SW 1271 (cell line): ENCODE data around the gene CCDC116.
"Not testable (repeated sequence)": the region's sequence is repeated elsewhere in the genome, so short reads cannot be mapped to it uniquely, and the experiment has no call there.

Source experiments
- DNase-seq, 2 experiments: peaks; one replicate each; lab custom pipeline; 2025; lab: John Stamatoyannopoulos, UW

Gene CCDC116, protein sequence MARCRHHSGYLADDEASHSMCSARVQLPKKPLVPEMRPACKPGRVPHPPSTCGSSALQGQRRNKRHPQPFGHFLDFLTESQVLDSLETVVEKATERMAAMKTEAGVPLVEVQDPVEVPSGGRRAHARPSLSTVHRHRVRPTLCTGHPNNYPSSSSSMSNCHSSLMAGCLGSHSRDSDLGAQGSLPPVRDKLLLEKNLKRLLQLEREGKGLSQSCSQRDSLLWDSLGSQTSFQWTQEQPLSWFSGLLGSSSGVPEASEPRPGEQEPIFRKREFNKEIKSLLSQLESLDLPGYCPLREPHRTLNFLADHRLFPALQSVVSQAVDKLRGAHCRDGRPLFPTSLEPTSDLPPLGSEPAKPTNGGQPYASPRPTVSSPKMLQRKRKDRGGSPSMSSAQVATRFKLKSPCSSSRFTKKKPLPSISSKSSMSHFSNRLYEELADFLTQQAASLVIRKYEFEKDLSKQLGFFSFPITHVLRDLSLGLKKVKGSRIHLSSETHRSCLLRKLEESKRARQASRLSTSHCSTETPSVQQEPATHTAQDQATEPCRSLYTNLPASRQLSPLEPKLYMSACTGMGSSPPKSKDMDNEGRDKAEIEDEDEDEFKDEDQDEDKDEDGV

GRCh38 chr22:21632237-21632895, at the start of gene CCDC116:
CCDC116 (plus strand) TSS chr22:21632760; CDS start chr22:21633182, 422 bp downstream.
- no peak for DNase-seq

- DNase-seq: no peak
Measured at GRCh38 chr22:21582801-21583740, 49.5 kb upstream of the CCDC116 start.

DNA sequence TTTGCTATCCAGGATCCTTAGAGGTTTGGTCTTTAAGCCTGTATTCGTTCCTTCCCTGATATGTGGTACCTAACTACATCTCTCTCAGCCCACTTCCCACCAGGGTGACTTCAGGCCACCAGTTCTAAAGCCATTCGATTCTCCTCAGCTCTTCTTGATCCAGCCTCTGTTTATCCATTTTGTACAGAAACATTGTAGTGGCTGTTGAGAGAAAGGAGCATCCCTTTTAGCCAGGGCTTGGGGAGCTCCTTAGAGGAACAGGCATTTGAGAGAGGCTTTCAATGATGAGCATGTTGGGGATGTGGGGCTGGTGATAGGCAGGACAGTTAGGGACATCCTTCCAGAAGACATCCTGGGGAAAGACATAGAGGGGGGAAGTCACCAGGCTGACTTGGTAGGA, 47.2 kb upstream of the CCDC116 start:
- DNase-seq: no peak

DNA sequence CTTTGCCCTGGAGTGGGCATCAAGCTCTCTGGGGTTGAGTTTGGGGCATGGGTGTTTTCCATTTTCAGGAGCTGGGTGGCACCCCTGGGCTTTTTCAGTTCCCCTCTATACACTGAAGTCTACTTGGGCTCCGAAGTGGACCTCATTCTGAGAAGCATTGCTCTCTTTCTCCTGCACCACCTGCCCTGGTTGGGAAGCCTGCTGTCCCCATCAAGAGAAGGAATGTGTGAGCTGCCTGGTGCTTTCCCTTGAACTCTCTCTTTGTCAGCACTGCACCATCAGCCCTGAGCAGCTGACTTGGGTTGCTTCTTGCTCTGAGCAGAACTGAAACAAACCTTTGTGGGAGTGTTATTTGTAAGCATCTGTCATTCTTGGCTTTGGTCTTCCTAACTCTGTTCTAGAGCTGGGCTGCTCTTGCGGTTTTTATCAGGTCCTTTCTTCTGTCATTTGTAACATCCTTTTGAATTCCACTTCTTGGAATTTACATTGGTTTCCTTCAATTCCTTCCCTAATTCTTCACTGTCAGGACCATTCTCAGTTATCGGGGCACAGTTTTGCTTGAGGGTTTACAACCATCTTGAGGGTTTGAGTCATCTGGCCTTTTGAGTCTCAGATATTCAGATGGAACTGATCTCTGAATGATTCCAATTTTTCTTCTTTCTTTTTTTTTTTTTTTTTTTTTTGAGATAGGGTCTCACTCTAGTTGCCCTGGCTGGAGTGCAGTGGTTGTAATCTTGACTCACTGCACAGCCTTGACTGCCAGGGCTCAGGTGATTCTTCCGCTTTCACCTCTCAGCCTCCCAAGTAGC, 44.6 kb upstream of the CCDC116 start:
- DNase-seq: no peak

- no peak for DNase-seq
Measured at GRCh38 chr22:21589396-21589795, 43.2 kb upstream of the CCDC116 start.

- DNase-seq: no peak
Measured at GRCh38 chr22:21590809-21591641, 41.5 kb upstream of the CCDC116 start.

GRCh38 chr22:21591695-21592094, 40.9 kb upstream of the CCDC116 start:
- DNase-seq: no peak

GRCh38 chr22:21592422-21592821, 40.1 kb upstream of the CCDC116 start:
- DNase-seq: no peak

GRCh38 chr22:21593406-21594232, 38.9 kb upstream of the CCDC116 start:
- DNase-seq: no peak

- DNase-seq: no peak
Measured at GRCh38 chr22:21594865-21595452, 37.6 kb upstream of the CCDC116 start.

- not testable (repeated sequence) for DNase-seq
Measured at GRCh38 chr22:21596356-21597135, 36.0 kb upstream of the CCDC116 start.

- DNase-seq: no peak
Measured at GRCh38 chr22:21598302-21598701, 34.3 kb upstream of the CCDC116 start.

DNA sequence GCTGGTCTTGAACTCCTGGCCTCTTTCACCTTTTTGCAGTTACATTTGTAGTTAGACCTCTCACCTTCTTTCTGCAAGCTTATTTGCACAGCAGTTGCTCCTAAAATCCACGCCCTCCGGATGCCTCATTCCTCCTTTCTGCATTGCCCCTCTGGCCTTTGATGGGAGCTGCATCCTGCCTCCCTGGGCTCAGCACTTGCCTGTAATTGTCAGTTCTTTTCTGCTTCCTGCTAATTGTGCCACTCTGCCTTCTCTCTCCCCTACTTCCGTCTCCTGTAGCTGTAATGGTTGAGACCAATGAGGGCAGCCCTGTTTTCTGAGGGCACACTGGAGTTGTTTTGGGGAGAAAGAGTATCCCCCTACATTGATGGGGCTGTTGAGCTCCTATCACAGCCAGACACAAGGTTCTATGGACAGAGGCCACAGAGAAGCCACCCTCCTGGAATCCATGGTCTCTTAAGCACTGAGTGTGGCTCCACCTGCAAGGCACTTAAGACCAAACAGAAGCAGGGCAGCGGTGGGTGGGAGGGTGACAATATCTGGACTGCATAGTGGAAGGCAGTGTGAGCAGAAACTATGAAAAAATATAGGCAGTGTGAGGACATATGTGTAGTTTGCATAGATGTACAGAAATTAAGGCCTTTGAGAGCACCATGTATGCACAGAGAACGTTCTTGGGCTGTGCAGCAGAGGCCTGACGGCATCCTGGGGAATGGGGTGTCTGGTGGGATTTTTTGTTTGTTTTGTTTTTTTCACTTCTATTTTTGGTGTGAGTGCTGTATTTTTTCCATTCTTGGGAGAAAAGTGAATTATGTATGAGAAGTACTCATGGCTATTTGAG, 33.3 kb upstream of the CCDC116 start:
- no peak for DNase-seq

DNA sequence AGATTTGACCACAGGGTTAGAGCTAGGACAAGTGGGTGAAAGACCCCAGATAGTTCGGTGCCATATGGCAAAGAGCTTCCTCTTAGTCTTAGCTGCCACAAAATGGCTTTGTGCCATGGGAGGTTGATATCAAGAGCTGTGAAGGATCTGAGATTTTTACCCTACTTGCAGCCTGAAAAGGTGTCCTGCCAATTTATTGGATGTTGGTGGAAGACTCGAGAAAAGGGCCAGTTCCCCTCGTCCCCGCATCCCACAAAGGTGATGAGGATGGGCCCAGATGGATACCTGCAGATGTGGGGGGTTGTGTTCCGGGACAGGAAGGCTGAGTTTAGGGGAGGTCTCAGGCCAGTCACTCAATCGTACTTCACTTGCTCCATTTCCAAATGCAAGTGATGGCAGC, 30.0 kb upstream of the CCDC116 start:
- DNase-seq: no peak

DNA sequence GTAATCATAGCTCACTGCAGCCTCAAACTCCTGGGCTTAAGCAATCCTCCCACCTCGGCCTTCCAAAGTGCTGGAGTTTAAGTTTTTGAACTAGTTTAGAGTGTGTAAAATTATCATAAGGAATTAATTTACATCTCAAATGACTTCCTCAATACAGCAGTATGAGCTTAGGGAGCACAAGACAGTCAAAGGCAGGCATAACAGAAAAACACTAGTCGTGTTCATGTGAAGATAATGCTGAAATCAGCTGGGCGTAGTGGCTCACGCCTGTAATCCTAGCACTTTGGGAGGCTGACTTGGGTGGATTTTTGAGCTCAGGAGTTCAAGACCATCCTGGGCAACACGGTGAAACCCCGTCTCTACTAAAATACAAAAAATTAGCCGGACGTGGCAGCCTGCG, 28.6 kb upstream of the CCDC116 start:
- DNase-seq: no peak

DNA sequence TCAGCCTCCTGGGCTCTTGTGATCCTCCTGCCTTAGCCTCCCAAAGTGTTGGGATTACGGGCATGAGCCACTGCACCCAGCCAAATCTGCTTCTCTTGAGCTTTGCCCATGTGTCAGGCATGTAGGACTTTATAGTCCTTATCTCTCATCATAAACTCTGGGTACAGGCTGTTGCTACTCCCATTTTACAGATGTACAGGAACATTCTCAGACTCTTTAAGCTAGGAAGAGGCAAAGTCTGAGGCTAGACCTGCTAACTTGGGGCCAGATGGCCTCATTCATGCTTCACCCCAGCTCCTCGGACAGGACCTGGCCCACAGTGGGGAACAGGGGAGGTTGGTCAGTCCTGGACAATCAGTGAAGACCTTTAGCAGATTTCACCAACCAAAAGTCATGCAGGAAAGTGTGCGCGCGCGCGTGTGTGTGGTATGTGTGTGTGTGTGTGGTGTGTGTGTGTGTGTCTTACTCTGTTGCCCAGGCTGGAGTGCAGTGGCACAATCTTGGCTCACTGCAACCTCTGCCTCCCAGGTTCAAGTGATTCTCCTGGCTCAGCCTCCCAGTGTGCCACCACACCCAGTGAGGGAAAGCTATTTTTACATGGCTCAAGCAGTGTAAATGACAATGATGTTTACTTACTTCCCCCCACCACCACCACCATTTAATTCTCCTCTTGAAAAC, 26.5 kb upstream of the CCDC116 start:
- DNase-seq: no peak

- DNase-seq: no peak
Measured at GRCh38 chr22:21606775-21607174, 25.8 kb upstream of the CCDC116 start.
